Osteocyte (in vitro differentiated cells): ENCODE data around the gene RASGRP1. TPM values are rescaled to one million over a fixed set of nuclear protein-coding genes. Genes with fewer than 3 reads are reported as not detected.

Source experiments
- DNase-seq: peaks from one replicate; pipeline ENCODE4 v3.0.0; 2021; ENCODE audit warnings: mixed read lengths; ENCODE audit not compliant: unreplicated experiment; ENCODE audit errors: extremely low spot score
- H3K27ac Mint-ChIP-seq: one replicate; pipeline ENCODE4 v1.8.0; 2021; ENCODE audit warnings: mild to moderate bottlenecking, mixed read lengths; ENCODE audit not compliant: unreplicated experiment
- H3K27me3 Mint-ChIP-seq: one replicate; pipeline ENCODE4 v1.8.0; 2021; ENCODE audit warnings: mixed read lengths; ENCODE audit not compliant: unreplicated experiment
- H3K36me3 Mint-ChIP-seq: one replicate; pipeline ENCODE4 v1.8.0; 2021; ENCODE audit warnings: mixed read lengths; ENCODE audit not compliant: unreplicated experiment
- H3K4me1 Mint-ChIP-seq: one replicate; pipeline ENCODE4 v1.8.0; 2021; ENCODE audit warnings: mixed read lengths; ENCODE audit not compliant: unreplicated experiment
- H3K4me3 Mint-ChIP-seq: one replicate; pipeline ENCODE4 v1.8.0; 2021; ENCODE audit warnings: mild to moderate bottlenecking, moderate library complexity, mixed read lengths; ENCODE audit not compliant: unreplicated experiment
- H3K9me3 Mint-ChIP-seq: one replicate; pipeline ENCODE4 v1.8.0; 2021; ENCODE audit warnings: mixed read lengths; ENCODE audit not compliant: unreplicated experiment
- CTCF ChIP-seq: fragments of 200-600 bp; sonication (generic); IDR thresholded peaks from 2 replicates; pipeline ENCODE4 v1.5.0; 2021; ENCODE audit warnings: antibody characterized with exemption, mild to moderate bottlenecking, moderate library complexity
- total RNA-seq: library from RNA; stranded (reverse); gene quantifications from 2 replicates; pipeline ENCODE4 v1.2.1, GENCODE V29; 2021

Gene RASGRP1
- total RNA-seq, 1 donor from 2014 or later = 0.11 TPM

- Mint-ChIP-seq H3K27me3 (peaks cover 25% of the 10 kb centered on the region), H3K27ac (peak overlapping the region; percentile 98), H3K4me1 (peaks cover 8% of the 10 kb centered on the region), H3K9me3 (no peaks in the 10 kb centered on the region), H3K36me3 (no peaks in the 10 kb centered on the region), H3K4me3 (peak overlapping the region; percentile 98)
- no peak for DNase-seq
- no peak for TF ChIP-seq CTCF
Measured at GRCh38 chr15:38454696-38455090, 109.9 kb downstream of the RASGRP1 start.

- peak; percentile 5 for TF ChIP-seq CTCF
- Mint-ChIP-seq H3K36me3 (no peaks in the 10 kb centered on the region), H3K4me3 (peak within 1 kb of the TSS; percentile 98), H3K4me1 (peaks cover 8% of the 10 kb centered on the region), H3K27ac (peak within 1 kb of the TSS; percentile 98), H3K27me3 (peaks cover 29% of the 10 kb centered on the region), H3K9me3 (no peaks in the 10 kb centered on the region)
- DNase-seq = peak; percentile 95
Measured at GRCh38 chr15:38453971-38454695, 110.5 kb downstream of the RASGRP1 start, which contains the start of gene FAM98B. Gene FAM98B (plus strand): TSS chr15:38454127. CDS start chr15:38454162, 35 bp downstream.

GRCh38 chr15:38441130-38441519 is 123.5 kb downstream of the RASGRP1 start:
- DNase-seq = no peak
- H3K4me1 Mint-ChIP-seq = peaks cover 4% of the 10 kb centered on the region
- no peak overlapping the region for H3K27ac Mint-ChIP-seq
- H3K36me3 Mint-ChIP-seq = no peaks in the 10 kb centered on the region
- no peak overlapping the region for H3K4me3 Mint-ChIP-seq
- no peak for TF ChIP-seq CTCF
- H3K9me3 Mint-ChIP-seq = no peaks in the 10 kb centered on the region
- peaks cover 58% of the 10 kb centered on the region for H3K27me3 Mint-ChIP-seq

GRCh38 chr15:38440353-38441129 is 124.1 kb downstream of the RASGRP1 start:
- peaks cover 4% of the 10 kb centered on the region for H3K4me1 Mint-ChIP-seq
- H3K9me3 Mint-ChIP-seq = no peaks in the 10 kb centered on the region
- H3K27ac Mint-ChIP-seq = no peak overlapping the region
- H3K27me3 Mint-ChIP-seq = peaks cover 60% of the 10 kb centered on the region
- TF ChIP-seq CTCF = peak; percentile 92
- H3K4me3 Mint-ChIP-seq = no peak overlapping the region
- H3K36me3 Mint-ChIP-seq = no peaks in the 10 kb centered on the region
- no peak for DNase-seq

Other genes with a start within 250 kb of the RASGRP1 start
- gene FAM98B, start 110.7 kb downstream of the RASGRP1 start, total RNA-seq = 19.3 and 22.4 TPM in 2 replicates